Cardiac septum (tissue), 1 donor: ENCODE data around the gene CCDC88B. TPM values are rescaled to one million over a fixed set of nuclear protein-coding genes. Genes with fewer than 3 reads are reported as not detected.
A peak's percentile ranks its signal among the peaks of the same experiment; 100 is the strongest.
"Not testable (repeated sequence)": the region's sequence is repeated elsewhere in the genome, so short reads cannot be mapped to it uniquely, and the experiment has no call there.

Source experiments
- DNase-seq: peaks from one replicate; pipeline ENCODE4 v3.0.0-alpha.2; 2020; ENCODE audit warnings: low spot score
- intact Hi-C: fragments of 100-400 bp; cut with DNase I; formaldehyde crosslinking; loops from one replicate; pipeline ENCODE4 v1.14.0; 2022
- total RNA-seq: library from RNA; stranded (reverse); fragmentation: NEBNext Ultra II Directional; extraction: Animal tissue kit (Norgen Biotek cat#: 25700); gene quantifications from one replicate; pipeline ENCODE4 v1.2.1, GENCODE V29; 2021
- donor health status: DM: no; HTN: no; CAD: no.

CCDC88B gene
- total RNA-seq, 1 donor from 2014 or later, result 6.3 TPM

- DNase-seq, result peak; percentile 96
- intact Hi-C loops, result loop anchor here (2.0 to 5.0 kb wide), 3 partner anchors 20 to 52 kb away; partner anchors contain the start of genes BAD, GPR137 and PLCB3
These were observed 35.5 kb upstream of the CCDC88B start for GRCh38 chr11:64304316-64305072.

- intact Hi-C loops, result loop anchor here (2.0 kb wide), 1 partner anchor 20 kb away; the partner anchor contains the start of genes BAD and GPR137
- peak; percentile 100 for DNase-seq
These were observed 34.8 kb upstream of the CCDC88B start, which contains the start of gene ESRRA for GRCh38 chr11:64305075-64305690. ESRRA (plus strand) TSS chr11:64305524; CDS start chr11:64307180, 1,656 bp downstream.

DNA sequence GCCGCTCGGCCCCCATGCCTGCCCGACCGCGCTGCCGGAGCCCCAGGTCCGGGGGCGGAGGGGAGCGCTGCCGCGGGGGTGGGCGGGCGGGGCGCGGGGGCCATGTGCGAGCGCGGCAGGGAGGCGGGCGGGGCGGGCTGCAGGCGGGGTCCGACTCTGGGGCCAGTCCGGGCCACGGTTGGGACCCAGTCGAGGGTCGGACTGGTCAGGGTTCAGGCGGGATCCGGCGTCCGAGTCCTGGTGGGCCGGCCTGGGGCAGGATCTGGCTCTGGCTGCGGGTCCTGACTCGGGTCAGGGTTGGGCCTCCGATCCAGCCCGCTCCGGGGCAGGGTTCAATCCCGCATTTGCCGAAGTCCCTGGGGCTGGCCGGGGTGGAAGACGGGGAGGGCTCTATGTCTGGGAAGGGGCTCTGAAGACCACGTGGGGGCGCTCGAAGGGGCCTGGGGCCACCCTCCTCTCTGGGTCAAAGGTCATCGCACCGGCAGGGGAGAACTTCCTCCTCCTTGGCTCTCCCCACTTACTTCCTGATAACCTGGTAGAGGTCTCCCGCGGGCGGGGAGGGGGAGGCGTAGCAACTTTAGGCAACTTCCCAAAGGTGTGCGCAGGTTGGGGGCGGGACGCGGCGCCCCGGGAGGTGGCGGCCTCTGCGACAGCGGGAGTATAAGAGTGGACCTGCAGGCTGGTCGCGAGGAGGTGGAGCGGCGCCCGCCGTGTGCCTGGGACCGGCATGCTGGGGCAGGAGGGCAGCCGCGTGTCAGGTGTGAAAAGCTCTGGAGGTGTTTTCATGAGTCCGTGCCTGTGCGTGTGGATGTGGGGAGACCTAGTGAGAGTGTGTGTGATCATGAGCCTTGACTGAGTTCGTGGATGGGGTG, 34.1 kb upstream of the CCDC88B start:
- DNase-seq, result peak; percentile 93
- intact Hi-C loops, result loop anchor here (2.0 kb wide), 1 partner anchor 21 kb away; the partner anchor contains the start of genes BAD and GPR137

DNA sequence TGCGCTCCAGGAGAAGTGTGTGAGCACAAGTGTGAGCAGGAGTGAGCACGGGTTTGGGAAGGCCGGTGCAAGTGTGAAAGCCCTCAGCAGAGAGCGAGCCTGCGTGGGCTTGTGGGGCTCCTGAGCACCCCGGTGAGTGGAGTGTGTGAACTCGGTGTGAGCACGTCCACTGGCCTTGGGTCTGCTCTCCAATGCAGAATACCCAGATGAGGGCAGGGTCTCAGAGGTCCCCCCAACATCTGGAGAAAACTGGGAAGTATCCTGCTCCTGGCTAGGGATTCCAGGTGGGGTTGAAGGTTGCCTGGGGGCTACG, 33.5 kb upstream of the CCDC88B start:
- DNase-seq, result no peak
- intact Hi-C loops, result no loop called here

DNA sequence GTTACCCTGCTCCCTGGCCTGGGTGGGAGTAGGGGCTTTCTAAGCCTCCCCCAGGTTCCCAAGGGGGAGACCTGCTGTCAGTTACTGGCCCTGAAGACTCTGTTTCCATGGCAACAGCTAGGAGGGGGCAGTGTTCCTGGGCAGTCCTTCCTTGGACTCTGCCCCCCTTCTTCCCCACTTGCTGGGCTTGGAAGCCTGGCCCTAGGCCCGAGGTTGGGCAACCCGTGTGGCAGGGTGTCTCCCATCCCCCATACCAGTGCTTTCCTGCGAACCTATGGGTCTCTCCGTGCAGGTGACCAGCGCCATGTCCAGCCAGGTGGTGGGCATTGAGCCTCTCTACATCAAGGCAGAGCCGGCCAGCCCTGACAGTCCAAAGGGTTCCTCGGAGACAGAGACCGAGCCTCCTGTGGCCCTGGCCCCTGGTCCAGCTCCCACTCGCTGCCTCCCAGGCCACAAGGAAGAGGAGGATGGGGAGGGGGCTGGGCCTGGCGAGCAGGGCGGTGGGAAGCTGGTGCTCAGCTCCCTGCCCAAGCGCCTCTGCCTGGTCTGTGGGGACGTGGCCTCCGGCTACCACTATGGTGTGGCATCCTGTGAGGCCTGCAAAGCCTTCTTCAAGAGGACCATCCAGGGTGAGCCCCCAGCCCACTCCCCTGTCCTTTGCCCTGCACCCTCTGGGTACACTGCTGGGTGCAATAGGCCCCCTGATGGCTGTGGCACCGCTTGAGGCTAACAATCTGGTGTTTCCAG, 33.0 kb upstream of the CCDC88B start:
- intact Hi-C loops, result no loop called here
- no peak for DNase-seq

- DNase-seq, intact Hi-C loops: not testable (repeated sequence)
These were observed 32.2 kb upstream of the CCDC88B start for GRCh38 chr11:64307795-64308194.

DNA sequence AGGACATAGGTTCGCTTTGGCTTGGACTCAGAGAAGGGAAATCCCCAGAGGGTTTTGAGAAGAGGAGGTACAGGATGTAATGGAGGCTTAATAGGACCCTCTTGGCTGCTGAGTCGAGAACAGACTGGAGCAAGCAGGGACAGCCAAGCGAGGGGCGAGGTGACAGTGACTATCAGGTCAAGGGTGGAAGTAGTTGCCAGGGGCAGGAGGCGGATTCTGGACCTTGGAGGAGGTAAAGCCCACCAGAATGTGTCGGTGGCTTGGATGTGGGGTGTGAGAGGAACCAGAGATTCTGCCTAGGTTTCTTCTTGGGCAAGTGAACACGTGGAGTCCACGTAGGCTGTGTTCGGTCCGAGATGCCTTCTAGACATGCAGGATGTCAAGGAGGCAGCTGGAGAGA, 27.1 kb upstream of the CCDC88B start:
- DNase-seq, result no peak
- intact Hi-C loops, result no loop called here

GRCh38 chr11:64313491-64314145, 26.4 kb upstream of the CCDC88B start:
- intact Hi-C loops, result no loop called here
- peak; percentile 81 for DNase-seq

DNA sequence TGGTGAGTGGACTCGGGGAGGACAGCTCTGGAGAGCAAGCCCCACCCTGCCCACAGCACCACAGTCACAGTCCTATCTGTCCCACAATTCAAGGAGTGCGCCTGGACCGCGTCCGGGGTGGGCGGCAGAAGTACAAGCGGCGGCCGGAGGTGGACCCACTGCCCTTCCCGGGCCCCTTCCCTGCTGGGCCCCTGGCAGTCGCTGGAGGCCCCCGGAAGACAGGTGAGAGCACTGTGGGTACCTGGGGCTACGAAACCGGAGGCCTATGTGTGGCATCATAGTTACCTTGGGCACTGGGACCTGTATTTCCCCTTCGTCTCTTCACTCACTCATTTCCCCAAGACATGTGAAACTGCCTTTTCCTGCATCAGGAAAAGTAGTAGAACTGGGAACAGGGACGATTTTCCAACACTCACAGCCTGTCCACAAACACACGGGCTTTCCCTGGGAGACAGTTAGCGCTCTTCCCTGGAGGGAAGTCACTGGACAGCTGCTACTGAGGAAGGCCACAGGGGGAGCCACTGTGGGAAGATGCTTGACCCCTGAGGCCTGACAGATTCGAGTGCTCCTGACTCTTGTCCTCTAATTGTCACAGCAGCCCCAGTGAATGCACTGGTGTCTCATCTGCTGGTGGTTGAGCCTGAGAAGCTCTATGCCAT, 25.7 kb upstream of the CCDC88B start:
- intact Hi-C loops, result no loop called here

DNA sequence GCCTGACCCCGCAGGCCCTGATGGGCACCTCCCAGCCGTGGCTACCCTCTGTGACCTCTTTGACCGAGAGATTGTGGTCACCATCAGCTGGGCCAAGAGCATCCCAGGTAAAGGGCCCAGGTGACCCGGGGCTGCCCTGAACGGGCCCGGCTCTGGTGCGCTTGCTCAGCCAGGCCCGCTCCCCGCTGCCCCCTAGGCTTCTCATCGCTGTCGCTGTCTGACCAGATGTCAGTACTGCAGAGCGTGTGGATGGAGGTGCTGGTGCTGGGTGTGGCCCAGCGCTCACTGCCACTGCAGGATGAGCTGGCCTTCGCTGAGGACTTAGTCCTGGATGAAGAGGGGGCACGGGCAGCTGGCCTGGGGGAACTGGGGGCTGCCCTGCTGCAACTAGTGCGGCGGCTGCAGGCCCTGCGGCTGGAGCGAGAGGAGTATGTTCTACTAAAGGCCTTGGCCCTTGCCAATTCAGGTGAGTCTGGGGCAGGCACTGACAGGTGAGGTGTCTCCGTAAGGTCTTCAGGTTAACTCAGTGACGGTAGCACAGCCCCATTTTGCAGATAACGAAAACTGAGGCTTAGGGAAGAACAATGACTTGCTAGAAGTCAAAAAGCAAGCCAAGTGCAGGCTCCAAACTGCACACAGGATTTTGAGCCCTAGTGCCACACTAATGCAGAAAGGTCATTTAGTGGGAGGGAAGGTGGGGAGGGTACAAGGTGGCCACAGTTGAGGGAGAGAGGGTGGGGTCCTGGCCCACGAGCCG, 25.0 kb upstream of the CCDC88B start:
- no peak for DNase-seq

More for the DNA sequence above, 25.7 kb upstream of the CCDC88B start:
- no peak for DNase-seq

GRCh38 chr11:64315667-64316526, 24.1 kb upstream of the CCDC88B start:
- intact Hi-C loops, DNase-seq: not testable (repeated sequence)

More for the DNA sequence above, 25.0 kb upstream of the CCDC88B start:
- intact Hi-C loops, result no loop called here

DNA sequence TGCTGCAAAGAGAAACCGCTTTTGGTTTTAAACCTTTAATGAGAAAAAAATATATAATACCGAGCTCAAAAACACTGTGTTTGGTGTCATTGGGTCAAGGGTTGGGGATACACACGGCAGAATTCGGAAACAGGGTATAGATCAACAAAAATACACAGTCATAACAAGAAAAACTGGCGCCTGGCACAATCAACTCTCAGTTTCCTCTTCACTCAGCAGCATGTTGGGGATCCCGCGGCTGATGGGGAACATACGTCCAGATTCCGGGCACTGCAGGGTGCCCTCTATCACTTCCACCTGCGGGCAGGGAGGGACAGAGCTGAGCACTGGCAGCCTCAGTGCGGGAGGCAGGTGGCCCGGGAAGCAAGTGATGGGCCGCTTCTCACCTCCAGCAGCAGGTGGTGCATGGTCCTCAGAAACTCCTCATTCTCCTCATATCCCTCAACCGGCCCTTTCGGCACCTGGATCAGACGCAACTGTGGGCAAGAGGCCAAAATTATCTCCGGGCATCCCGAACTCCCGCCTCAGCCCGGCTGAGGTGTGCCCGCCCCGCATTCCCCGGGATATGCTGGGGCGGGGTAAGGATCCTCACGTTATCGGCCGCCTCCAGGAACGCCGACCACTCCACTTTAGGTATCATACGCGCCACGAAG, 23.2 kb upstream of the CCDC88B start:
- no peak for DNase-seq
- intact Hi-C loops, result no loop called here

GRCh38 chr11:64317325-64317960, 22.6 kb upstream of the CCDC88B start, which contains the start of gene TRMT112:
TRMT112 (minus strand) TSS chr11:64317559; CDS start chr11:64317526, 33 bp downstream.
- intact Hi-C loops, result no loop called here
- peak; percentile 97 for DNase-seq

DNA sequence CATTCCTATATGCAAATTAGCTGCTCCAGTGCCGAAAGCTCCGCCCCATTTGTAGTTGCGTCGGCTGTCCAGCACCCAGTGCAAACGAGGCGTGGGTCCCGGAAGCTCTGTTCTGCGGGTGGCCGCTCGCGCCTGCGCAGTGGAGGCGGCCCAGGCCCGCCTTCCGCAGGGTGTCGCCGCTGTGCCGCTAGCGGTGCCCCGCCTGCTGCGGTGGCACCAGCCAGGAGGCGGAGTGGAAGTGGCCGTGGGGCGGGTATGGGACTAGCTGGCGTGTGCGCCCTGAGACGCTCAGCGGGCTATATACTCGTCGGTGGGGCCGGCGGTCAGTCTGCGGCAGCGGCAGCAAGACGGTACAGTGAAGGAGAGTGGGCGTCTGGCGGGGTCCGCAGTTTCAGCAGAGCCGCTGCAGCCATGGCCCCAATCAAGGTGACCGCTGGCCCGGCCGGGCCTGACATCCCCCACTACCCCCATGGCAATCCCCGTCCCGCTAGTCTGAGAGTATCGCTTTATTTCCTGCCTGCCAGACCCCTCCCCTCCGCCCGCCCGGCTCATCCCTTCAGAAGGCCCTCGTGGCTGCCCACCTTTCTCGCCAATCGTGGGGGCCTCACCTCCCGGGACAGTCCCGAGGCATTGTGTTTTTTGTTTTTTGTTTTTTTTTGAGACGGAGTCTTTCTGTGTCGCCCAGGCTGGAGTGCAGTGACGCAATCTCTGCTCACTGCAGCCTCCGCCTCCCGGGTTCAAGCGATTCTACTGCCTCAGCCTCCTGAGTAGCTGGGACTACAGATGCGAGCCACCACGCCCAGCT, 21.8 kb upstream of the CCDC88B start, which contains the start of gene PRDX5:
Gene PRDX5 (plus strand): TSS at position 161 of the 805 bp plus-strand sequence. CDS start 95 bp downstream, at position 256.
- DNase-seq, result peak; percentile 99
- intact Hi-C loops, result loop anchor here (2.0 kb wide), 2 partner anchors 25 to 41 kb away; partner anchors contain the start of gene RPS6KA4
